HEK293 (cell line): ENCODE measurements around the gene PAF1.
"Not testable (repeated sequence)": the region's sequence is repeated elsewhere in the genome, so short reads cannot be mapped to it uniquely, and the experiment has no call there.

ENCODE experiments used
- CTCF ChIA-PET: fragments of 350-600 bp; formaldehyde crosslinking; extraction: SDS; loops from one replicate; lab custom pipeline; 2021; ENCODE audit warnings: antibody characterized with exemption; lab: Yijun Ruan, JAX
- POLR2A ChIA-PET: fragments of 300-600 bp; formaldehyde crosslinking; extraction: SDS; loops from one replicate; lab custom pipeline; 2020; ENCODE audit warnings: antibody characterized with exemption, inconsistent platforms; lab: Yijun Ruan, JAX
- H3K27ac ChIP-seq: fragments of 200-500 bp; sonication (Bioruptor generic); 2 replicates; pipeline ENCODE4 v1.5.1; 2014; ENCODE audit warnings: low read depth, low read length, control low read depth, inconsistent platforms; ENCODE audit errors: extremely low read depth
- H3K36me3 ChIP-seq, 2 experiments: fragments of 200-500 bp in 1 of 2; sonication (Bioruptor generic) in 1 of 2; 1 replicate in 1 of 2; 2 replicates in 1 of 2; pipeline ENCODE4 v1.5.1; 2014 to 2017; ENCODE audit warnings: inconsistent platforms in 2 of 2, low read length in 2 of 2; ENCODE audit not compliant: control insufficient read depth in 2 of 2, insufficient read depth in 1 of 2
- H3K4me1 ChIP-seq: fragments of 200-500 bp; sonication (Bioruptor generic); 2 replicates; pipeline ENCODE4 v1.5.1; 2014; ENCODE audit warnings: mild to moderate bottlenecking, low read length, inconsistent platforms; ENCODE audit not compliant: control insufficient read depth, insufficient read depth
- H3K4me3 ChIP-seq: 2 replicates; pipeline ENCODE4 v1.5.1; 2011; ENCODE audit warnings: low read depth, mild to moderate bottlenecking, control low read depth, low read length, moderate library complexity
- H3K9me3 ChIP-seq: fragments of 200-500 bp; sonication (Bioruptor generic); 2 replicates; pipeline ENCODE4 v1.5.1; 2014; ENCODE audit warnings: low read depth, low read length, inconsistent platforms; ENCODE audit not compliant: control insufficient read depth, insufficient read depth
- EGR2 ChIP-seq: fragments of 450-650 bp; formaldehyde crosslinking; IDR thresholded peaks from 2 replicates; pipeline ENCODE4 v1.5.1; 2016; ENCODE audit warnings: low read depth, missing biosample characterization, missing genetic modification characterization
- MEIS1 ChIP-seq: sonication (generic); formaldehyde crosslinking; IDR thresholded peaks from 2 replicates; pipeline ENCODE4 v1.8.1; 2022; ENCODE audit warnings: missing genetic modification reagents, mild to moderate bottlenecking, borderline replicate concordance
- PRDM2 ChIP-seq: fragments of 450-650 bp; formaldehyde crosslinking; IDR thresholded peaks from 2 replicates; pipeline ENCODE4 v1.5.1; 2016; ENCODE audit warnings: missing biosample characterization, missing genetic modification characterization, borderline replicate concordance
- SP2 ChIP-seq: fragments of 450-650 bp; formaldehyde crosslinking; IDR thresholded peaks from 2 replicates; pipeline ENCODE4 v1.5.1; 2016; ENCODE audit warnings: missing biosample characterization, missing genetic modification characterization
- ZBTB17 ChIP-seq: fragments of 450-650 bp; formaldehyde crosslinking; IDR thresholded peaks from 2 replicates; pipeline ENCODE4 v1.5.1; 2016; ENCODE audit warnings: missing biosample characterization, missing genetic modification characterization
- ZBTB49 ChIP-seq: fragments of 450-650 bp; formaldehyde crosslinking; IDR thresholded peaks from 2 replicates; pipeline ENCODE4 v1.5.1; 2016; ENCODE audit warnings: missing biosample characterization, missing genetic modification characterization, low read depth
- ZBTB7A ChIP-seq: fragments of 450-650 bp; formaldehyde crosslinking; IDR thresholded peaks from 2 replicates; pipeline ENCODE4 v1.5.1; 2016; ENCODE audit warnings: low read depth, missing biosample characterization, missing genetic modification characterization
- ZFHX2 ChIP-seq: fragments of 450-650 bp; formaldehyde crosslinking; conservative IDR thresholded peaks from 2 replicates; pipeline ENCODE4 v1.5.1; 2016; ENCODE audit warnings: missing biosample characterization, missing genetic modification characterization
- ZFP37 ChIP-seq: fragments of 450-650 bp; formaldehyde crosslinking; IDR thresholded peaks from 2 replicates; pipeline ENCODE4 v1.5.1; 2016; ENCODE audit warnings: missing biosample characterization, missing genetic modification characterization
- ZNF10 ChIP-seq: fragments of 450-650 bp; formaldehyde crosslinking; IDR thresholded peaks from 2 replicates; pipeline ENCODE4 v1.5.1; 2017; ENCODE audit warnings: missing biosample characterization, missing genetic modification characterization
- ZNF16 ChIP-seq: fragments of 450-650 bp; formaldehyde crosslinking; IDR thresholded peaks from 2 replicates; pipeline ENCODE4 v1.5.1; 2016; ENCODE audit warnings: low read depth, missing biosample characterization, missing genetic modification characterization
- ZNF223 ChIP-seq: fragments of 450-650 bp; formaldehyde crosslinking; IDR thresholded peaks from 2 replicates; pipeline ENCODE4 v1.5.1; 2016; ENCODE audit warnings: missing biosample characterization, missing genetic modification characterization
- ZNF239 ChIP-seq: fragments of 450-650 bp; formaldehyde crosslinking; IDR thresholded peaks from 2 replicates; pipeline ENCODE4 v1.5.1; 2016; ENCODE audit warnings: missing biosample characterization, missing genetic modification characterization
- ZNF701 ChIP-seq: fragments of 450-650 bp; formaldehyde crosslinking; IDR thresholded peaks from 2 replicates; pipeline ENCODE4 v1.5.1; 2016; ENCODE audit warnings: missing biosample characterization, missing genetic modification characterization
- ZNF747 ChIP-seq: fragments of 450-650 bp; formaldehyde crosslinking; IDR thresholded peaks from 2 replicates; pipeline ENCODE4 v1.5.1; 2016; ENCODE audit warnings: missing biosample characterization, missing genetic modification characterization
- ZNF785 ChIP-seq: fragments of 450-650 bp; formaldehyde crosslinking; IDR thresholded peaks from 2 replicates; pipeline ENCODE4 v1.5.1; 2016; ENCODE audit warnings: missing biosample characterization, missing genetic modification characterization

The PAF1 gene

GRCh38 chr19:39341129-39341718 lies 49.7 kb downstream of the PAF1 start (continued):
- TF ChIP-seq MEIS1 (CRISPR knock-in tag) (no peak), ZNF223 (tag by site-specific recombination) (no peak), ZNF239 (tag by site-specific recombination) (peak; percentile 51; the same call in 1 of the 2 replicates), ZNF701 (tag by site-specific recombination) (no peak), SP2 (tag by site-specific recombination) (peak; percentile 78), ZNF16 (peak; percentile 99), ZBTB7A (tag by site-specific recombination) (0 out of 2 replicates have a peak, but pooled peaks have one; percentile 30), EGR2 (tag by site-specific recombination) (peak; percentile 81; the same call in 1 of the 2 replicates), ZFHX2 (tag by site-specific recombination) (peak; percentile 80), PRDM2 (0 out of 2 replicates have a peak, but pooled peaks have one; percentile 36)
- TF ChIP-seq, all 188 proteins: peak for 18

- not testable (repeated sequence) for H3K27ac ChIP-seq, H3K9me3 ChIP-seq, H3K4me3 ChIP-seq
- ChIA-PET CTCF (interaction anchor here (0.7 to 3.5 kb wide), 5 partner anchors 9 to 378 kb away, joined by 3 to 14 read pairs (median 4); no protein-coding TSS in a partner anchor), POLR2A (interaction anchor here (1.5 to 1.7 kb wide), 2 partner anchors 29 to 51 kb away, joined by 3 read pairs; partner anchors contain the start of genes MED29 and PAF1)
- TF ChIP-seq ZBTB49 (tag by site-specific recombination) = peak; percentile 2; the same call in 1 of the 2 replicates
- TF ChIP-seq ZNF747 (tag by site-specific recombination) = 0 out of 2 replicates have a peak, but pooled peaks have one; percentile 25
- 0 out of 2 replicates have a peak, but pooled peaks have one; percentile 31 for TF ChIP-seq ZBTB17 (tag by site-specific recombination)
- TF ChIP-seq ZFP37 = 0 out of 2 replicates have a peak, but pooled peaks have one; percentile 21
- TF ChIP-seq ZNF785 = peak; percentile 5; the same call in 1 of the 2 replicates
- TF ChIP-seq ZNF10 (tag by site-specific recombination) = 0 out of 2 replicates have a peak, but pooled peaks have one; percentile 43
- Histone ChIP-seq H3K4me1 (peaks cover 22% of the 10 kb centered on the region), H3K36me3 (peaks cover 11 to 16% of the 10 kb centered on the region in 2 experiments)
Measured at GRCh38 chr19:39340156-39340555, 50.8 kb downstream of the PAF1 start.
